Measurements from ENCODE around the gene PPP1R10.

- TF ChIP-seq CTCF (IDR thresholded peaks at IDR 0.05) (no peak), EP300 (IDR thresholded peaks at IDR 0.05) (no peak)
Observed at GRCh38 chr6:30611856-30612194, 5.2 kb downstream of the PPP1R10 start.
